NCI-H345 (cell line): Measurements from ENCODE around the gene IL13.
"Not testable (repeated sequence)": the region's sequence is repeated elsewhere in the genome, so short reads cannot be mapped to it uniquely, and the experiment has no call there.

Source experiments
- DNase-seq: peaks from one replicate; lab custom pipeline; 2025; lab: John Stamatoyannopoulos, UW

Gene IL13

GRCh38 chr5:132657676-132658380 lies at the start of gene IL13:
Gene IL13 (plus strand): TSS chr5:132658173. CDS start chr5:132658187, 14 bp downstream.
- no peak for DNase-seq

- no peak for DNase-seq
Observed at GRCh38 chr5:132611965-132612364, 46.0 kb upstream of the IL13 start.

GRCh38 chr5:132612846-132613245 lies 45.1 kb upstream of the IL13 start:
- no peak for DNase-seq

- DNase-seq: no peak
Observed at GRCh38 chr5:132621699-132622098, 36.3 kb upstream of the IL13 start.

- DNase-seq: no peak
Observed at GRCh38 chr5:132622608-132623007, 35.4 kb upstream of the IL13 start.

GRCh38 chr5:132627470-132627869 lies 30.5 kb upstream of the IL13 start:
- DNase-seq: no peak

- DNase-seq: no peak
Observed at GRCh38 chr5:132628814-132629213, 29.2 kb upstream of the IL13 start.

- DNase-seq: no peak
Observed at GRCh38 chr5:132629230-132629944, 28.6 kb upstream of the IL13 start.

- DNase-seq: not testable (repeated sequence)
Observed at GRCh38 chr5:132633587-132633986, 24.4 kb upstream of the IL13 start.

GRCh38 chr5:132635873-132636272 lies 22.1 kb upstream of the IL13 start:
- DNase-seq: no peak

- DNase-seq: no peak
Observed at GRCh38 chr5:132637241-132637640, 20.7 kb upstream of the IL13 start.

GRCh38 chr5:132639706-132640130 lies 18.3 kb upstream of the IL13 start:
- DNase-seq: no peak

- no peak for DNase-seq
Observed at GRCh38 chr5:132640613-132641012, 17.4 kb upstream of the IL13 start.

GRCh38 chr5:132641241-132641723 lies 16.7 kb upstream of the IL13 start:
- DNase-seq: no peak

- DNase-seq: no peak
Observed at GRCh38 chr5:132641841-132642240, 16.1 kb upstream of the IL13 start.

- DNase-seq: no peak
Observed at GRCh38 chr5:132644177-132644576, 13.8 kb upstream of the IL13 start.

- no peak for DNase-seq
Observed at GRCh38 chr5:132646583-132647266, 11.2 kb upstream of the IL13 start.

- DNase-seq: no peak
Observed at GRCh38 chr5:132647473-132647872, 10.5 kb upstream of the IL13 start.

GRCh38 chr5:132648355-132648754 lies 9.6 kb upstream of the IL13 start:
- DNase-seq: no peak

GRCh38 chr5:132651838-132652469 lies 6.0 kb upstream of the IL13 start:
- no peak for DNase-seq

GRCh38 chr5:132653716-132654115 lies 4.3 kb upstream of the IL13 start:
- DNase-seq: no peak
